Omental fat pad (tissue), 4 donors: ENCODE results near the gene EPM2AIP1. TPM values are rescaled to one million over a fixed set of nuclear protein-coding genes. Genes with fewer than 3 reads are reported as not detected.
"Not testable (repeated sequence)": the region's sequence is repeated elsewhere in the genome, so short reads cannot be mapped to it uniquely, and the experiment has no call there.

Experiments
- ATAC-seq: fragments of 150-250 bp; one replicate; pipeline ENCODE4 v1.9.1; 2016; ENCODE audit warnings: mild to moderate bottlenecking, moderate library complexity; ENCODE audit not compliant: low FRiP score
- DNase-seq: peaks from one replicate; pipeline ENCODE4 v3.0.0-alpha.2; 2019; ENCODE audit warnings: low spot score
- total RNA-seq, 4 donors: library from RNA; depleted of rRNA; stranded (reverse); fragments of >200 nt; gene quantifications; one replicate each; pipeline ENCODE4 v1.1.0, GENCODE V29; 2016
- TF ChIP-seq, protein P1 (sequence below), 3 donors: fragments of 450-650 bp; IDR thresholded peaks; one replicate each; pipeline ENCODE4 v1.5.1; 2016 to 2017; ENCODE audit warnings: antibody characterized with exemption in 3 of 3, mild to moderate bottlenecking in 3 of 3, moderate library complexity in 2 of 3

The EPM2AIP1 gene
- total RNA-seq, 4 donors from 2014 or later = 9.6 to 14.3 (median 10.1) TPM

DNA sequence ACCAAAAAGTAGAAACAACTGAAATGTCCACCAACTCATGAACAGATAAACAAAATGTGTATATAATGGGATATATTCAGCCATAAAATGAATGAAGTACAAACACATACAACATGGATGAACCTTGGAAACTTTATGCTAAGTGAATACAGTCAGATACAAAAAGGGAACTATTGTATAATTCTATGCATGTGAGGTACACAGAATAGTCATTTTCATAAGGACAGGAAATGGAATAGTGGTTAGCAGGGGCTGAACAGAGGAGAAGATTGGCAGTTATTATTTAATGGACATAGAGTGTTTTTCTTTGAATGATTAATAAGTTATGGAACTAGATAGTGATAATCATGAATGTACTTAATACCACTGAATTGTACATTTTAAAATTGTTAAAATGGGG, 28.1 kb downstream of the EPM2AIP1 start:
- TF ChIP-seq, protein P1, sequence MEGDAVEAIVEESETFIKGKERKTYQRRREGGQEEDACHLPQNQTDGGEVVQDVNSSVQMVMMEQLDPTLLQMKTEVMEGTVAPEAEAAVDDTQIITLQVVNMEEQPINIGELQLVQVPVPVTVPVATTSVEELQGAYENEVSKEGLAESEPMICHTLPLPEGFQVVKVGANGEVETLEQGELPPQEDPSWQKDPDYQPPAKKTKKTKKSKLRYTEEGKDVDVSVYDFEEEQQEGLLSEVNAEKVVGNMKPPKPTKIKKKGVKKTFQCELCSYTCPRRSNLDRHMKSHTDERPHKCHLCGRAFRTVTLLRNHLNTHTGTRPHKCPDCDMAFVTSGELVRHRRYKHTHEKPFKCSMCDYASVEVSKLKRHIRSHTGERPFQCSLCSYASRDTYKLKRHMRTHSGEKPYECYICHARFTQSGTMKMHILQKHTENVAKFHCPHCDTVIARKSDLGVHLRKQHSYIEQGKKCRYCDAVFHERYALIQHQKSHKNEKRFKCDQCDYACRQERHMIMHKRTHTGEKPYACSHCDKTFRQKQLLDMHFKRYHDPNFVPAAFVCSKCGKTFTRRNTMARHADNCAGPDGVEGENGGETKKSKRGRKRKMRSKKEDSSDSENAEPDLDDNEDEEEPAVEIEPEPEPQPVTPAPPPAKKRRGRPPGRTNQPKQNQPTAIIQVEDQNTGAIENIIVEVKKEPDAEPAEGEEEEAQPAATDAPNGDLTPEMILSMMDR (IDR thresholded peaks at IDR 0.05) = no peak
- no peak for ATAC-seq
- no peak for DNase-seq

GRCh38 chr3:36964331-36964730, 28.6 kb downstream of the EPM2AIP1 start:
- ATAC-seq (no peak), DNase-seq (no peak)
- TF ChIP-seq, protein P1 (IDR thresholded peaks at IDR 0.05) = no peak

DNA sequence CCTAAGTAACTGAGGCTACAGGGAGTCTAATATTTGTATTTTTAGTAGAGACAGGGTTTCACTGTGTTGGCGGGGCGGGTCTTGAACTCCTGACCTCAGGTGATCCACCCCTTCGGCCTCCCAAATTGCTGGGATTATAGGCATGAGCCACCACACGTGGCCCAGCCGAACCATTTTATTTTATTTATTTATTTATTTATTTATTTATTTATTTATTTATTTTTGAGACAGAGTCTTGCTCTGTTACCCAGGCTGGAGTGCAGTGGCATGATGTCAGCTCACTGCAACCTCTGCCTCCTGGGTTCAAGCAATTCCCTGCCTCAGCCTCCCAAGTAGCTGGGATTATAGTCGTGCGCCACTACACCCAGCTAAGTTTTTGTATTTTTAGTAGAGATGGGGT, 29.9 kb downstream of the EPM2AIP1 start:
- ATAC-seq, DNase-seq: not testable (repeated sequence)

- TF ChIP-seq, protein P1 (IDR thresholded peaks at IDR 0.05) = no peak
- DNase-seq (no peak), ATAC-seq (no peak)
Measured at GRCh38 chr3:36960502-36960901, 32.4 kb downstream of the EPM2AIP1 start.

- TF ChIP-seq, protein P1 (IDR thresholded peaks at IDR 0.05) = no peak
- no peak for DNase-seq
- ATAC-seq = no peak
Measured at GRCh38 chr3:36959821-36960220, 33.1 kb downstream of the EPM2AIP1 start.

DNA sequence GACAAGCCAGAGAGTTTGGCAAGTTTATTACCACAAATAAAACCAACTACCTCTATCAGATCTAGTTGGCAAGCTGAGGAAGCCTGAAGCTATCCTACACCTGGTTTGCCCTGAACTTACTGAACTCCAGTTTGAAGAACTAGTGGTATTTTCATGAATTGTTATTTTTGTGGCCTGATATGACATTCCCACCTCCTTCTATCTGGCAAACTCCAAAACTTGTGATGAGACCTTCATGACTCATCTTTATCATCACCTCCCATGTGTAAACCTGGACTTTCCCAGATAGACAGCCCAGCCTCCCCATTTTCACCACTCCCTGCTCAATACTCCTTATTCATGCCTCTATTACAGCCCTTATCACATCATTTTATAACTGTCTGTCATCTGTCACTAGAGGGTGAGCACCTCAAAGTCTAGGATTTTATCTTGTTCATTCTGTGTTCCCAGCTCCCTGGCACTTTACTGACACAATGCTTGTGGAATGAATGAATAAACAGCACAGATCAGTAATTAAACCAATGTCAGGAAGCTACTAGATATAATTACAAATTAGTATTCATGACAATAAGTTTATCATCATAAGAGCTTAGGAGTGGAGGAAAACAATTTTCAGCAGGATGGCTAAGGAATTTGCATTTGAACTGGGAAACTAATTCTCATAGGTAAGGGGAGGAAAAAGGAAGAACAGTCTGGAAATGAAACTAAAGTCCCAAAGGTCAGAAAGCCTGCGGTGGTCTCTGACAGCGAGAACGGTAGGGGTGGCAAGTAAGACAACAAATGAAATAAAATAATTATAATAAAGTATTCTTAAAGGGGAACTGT, 34.9 kb downstream of the EPM2AIP1 start:
- TF ChIP-seq, protein P1 (IDR thresholded peaks at IDR 0.05) = no peak
- DNase-seq = no peak
- peak; percentile 90 for ATAC-seq

GRCh38 chr3:36957063-36957462, 35.9 kb downstream of the EPM2AIP1 start:
- TF ChIP-seq, protein P1 (IDR thresholded peaks at IDR 0.05) = no peak
- no peak for ATAC-seq

More at GRCh38 chr3:36957063-36957462, 35.9 kb downstream of the EPM2AIP1 start:
- no peak for DNase-seq
